ENCODE results near the gene DPEP1. TPM values are rescaled to one million over a fixed set of nuclear protein-coding genes. Genes with fewer than 3 reads are reported as not detected.
"Not testable (repeated sequence)": the region's sequence is repeated elsewhere in the genome, so short reads cannot be mapped to it uniquely, and the experiment has no call there.

The DPEP1 gene
- total RNA-seq, 1 donor = under 0.01 TPM

DNA sequence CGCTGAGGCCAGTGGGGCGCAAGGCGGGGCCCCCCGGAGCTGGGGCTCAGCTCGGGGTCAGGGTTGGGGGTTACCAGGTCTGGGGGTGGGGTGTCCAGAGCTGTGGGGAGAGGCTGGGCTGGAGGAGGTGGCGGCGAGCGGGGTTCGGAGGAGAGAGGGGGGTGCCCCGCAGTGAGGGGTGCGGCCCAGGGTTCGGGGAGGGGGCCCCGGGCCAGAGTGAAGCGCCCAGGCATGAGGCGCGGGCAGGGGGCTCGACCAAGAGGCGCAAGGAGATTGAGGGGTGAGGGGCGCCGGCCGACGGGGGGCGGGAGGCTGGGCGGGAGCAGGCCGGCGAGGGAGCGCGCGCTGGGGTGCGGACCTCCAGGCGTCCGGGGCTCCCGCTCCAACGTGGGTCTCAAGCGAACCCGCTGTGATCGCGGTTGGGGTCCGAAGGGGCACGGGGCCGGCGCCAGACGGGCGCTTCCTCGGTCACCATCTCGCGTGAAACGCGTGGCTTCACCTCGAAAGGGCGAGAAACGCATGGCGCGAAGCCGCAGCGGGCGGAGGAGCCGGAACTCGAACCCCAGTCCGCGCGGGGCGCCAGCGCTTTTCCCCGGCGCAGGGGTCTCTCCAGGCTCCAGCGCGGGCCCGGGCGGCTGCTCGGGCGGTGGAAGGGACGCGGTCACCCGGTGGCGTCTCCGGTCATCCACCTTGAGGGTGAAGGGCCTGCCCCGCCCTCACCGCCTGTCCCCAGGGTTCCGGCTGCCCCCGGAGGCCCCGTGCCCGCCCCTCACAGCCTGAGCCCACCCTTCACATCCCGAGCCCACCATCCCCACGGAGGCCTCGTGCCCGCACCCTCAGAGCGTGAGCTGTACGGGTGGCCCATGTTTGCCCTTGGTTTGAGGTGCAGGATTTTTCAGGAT lies 37.0 kb upstream of the DPEP1 start:
- DNase-seq (ENCODE audit: low read depth in 2 of 3, low spot score in 2 of 3) = no peak

DNA sequence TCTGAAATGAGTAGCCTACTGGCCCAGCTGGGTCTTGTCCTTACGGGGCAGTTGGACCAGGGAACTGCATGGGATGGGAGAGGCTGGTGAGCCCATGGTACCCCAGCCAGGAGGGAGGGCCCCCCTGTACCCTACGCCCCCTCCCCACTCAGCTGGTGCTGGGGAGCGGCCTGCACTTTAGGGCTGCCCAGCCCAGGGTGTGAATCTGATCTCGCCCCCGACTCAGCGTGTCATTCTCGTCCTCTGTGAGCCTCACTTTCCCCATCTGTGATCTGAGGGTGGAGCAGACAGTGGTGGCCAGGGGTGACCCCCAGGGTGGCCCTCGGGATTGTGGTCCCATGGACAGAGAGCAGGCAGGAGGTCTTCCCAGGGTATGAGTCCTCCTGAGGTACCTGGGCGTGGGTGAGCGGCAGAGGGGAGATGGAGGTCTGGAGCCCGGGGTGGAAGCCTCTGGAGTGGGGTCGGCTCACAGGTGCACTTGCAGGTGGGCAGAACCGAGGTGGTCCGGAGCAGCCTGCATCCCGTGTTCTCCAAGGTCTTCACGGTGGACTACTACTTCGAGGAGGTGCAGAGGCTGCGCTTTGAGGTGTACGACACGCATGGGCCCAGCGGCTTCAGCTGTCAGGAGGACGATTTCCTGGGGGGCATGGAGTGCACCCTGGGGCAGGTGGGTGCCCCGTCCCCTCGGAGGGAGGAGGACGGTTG lies 36.2 kb upstream of the DPEP1 start:
- no peak for DNase-seq (ENCODE audit: low read depth in 2 of 3, low spot score in 2 of 3)

DNA sequence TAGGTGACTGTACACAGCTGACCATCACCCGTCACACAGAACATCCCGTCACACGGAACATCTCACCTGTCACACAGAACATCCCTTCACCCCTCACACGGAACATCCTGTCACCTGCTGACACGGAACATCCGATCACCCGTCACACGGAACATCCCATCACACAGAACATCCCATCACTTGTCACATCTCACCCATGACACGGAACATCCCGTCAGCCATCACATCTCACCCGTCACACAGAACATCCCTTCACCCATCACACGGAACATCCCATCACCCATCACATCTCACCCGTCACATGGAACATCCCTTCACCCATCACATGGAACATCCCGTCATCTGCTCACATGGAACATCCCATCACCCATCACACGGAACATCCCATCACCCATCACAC lies 34.1 kb upstream of the DPEP1 start:
- no peak for DNase-seq (ENCODE audit: low read depth in 2 of 3, low spot score in 2 of 3)

DNA sequence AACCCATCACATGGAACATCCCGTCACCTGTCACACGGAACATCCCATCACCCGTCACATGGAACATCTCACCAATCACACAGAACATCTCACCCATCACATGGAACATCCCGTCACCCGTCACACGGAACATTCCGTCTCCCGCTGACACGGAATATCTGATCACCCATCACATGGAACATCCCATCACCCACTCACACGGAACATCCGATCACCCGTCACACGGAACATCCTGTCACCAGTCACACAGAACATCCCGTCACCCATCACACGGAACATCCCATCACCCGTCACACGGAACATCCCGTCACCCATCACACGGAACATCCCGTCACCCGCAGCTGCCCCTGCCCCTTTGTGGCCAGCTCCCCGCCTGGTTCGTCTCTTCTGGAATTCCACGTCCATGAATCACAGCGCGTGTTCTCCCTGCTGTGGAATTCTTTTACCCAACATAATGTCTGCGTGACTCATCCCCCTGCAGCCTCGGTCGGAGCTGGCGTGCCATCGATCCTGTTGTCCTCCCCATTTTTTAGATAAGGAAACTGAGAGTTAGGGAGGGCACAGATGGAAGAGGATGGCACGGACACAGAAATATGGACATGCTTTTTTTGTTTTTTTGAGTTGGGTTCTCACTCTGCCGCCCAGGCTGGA lies 32.3 kb upstream of the DPEP1 start:
- DNase-seq (ENCODE audit: low read depth in 2 of 3, low spot score in 2 of 3) = no peak

DNA sequence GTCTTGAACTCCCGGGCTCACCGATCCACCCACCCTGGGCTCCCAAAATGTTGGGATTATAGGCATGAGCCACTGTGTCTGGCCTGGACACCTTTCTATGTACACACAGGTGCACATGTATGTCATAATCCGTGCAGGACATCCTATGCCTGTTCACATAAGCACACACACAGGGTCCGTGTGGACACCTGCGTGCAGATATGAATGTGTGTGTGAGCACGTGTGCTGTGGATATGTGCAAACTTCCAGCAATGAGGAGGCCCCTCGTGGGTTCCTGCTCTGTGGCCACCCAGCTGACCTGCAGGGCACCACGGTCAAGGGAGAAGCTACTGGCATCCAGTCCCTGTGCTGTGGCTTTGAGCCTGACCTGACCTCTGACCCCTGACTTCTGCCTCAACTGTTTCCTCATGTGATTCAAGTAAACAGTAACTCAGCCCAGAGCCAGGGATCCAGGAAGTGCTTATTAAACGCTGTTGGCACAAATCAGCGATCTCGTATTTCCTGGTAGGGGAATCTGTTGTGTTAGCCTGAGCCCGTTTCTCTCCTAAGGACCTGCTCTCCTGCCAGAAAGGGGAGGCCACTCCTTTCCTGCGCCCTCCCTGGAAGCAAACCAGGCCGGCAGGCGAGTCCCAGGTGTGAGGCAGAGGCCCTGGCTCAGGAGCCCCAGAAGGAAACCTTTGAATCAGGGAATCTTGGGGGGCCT lies 31.4 kb upstream of the DPEP1 start:
- no peak for DNase-seq (ENCODE audit: low read depth in 2 of 3, low spot score in 2 of 3)

DNA sequence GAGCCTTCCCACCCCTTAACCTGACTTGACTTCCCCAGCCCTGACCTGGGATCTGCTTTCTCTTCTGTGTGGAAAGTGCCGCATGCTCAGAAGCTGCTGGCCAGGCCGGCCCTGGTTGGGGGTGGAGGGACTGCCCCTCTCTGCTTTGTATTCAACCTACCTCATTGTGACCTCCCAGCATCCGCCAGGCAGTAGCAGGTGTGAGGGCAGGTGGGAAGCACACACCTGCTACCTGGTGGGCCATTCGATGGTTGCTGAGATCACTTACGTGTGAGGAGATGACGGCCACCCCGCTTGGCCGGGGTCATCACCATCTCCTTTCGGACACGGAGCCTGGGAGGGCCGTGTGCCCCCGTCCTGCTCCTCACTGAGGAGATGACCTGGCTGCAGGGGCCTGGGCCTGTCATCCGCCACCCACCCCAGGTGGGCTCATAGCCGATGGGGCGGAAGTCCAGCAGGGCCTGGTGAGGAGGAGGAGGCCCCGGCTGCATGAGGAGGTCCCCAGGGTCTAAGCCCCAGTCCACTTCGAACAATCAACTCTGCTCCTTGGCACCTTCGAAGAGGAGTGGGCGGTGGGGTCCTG lies 30.7 kb upstream of the DPEP1 start:
- DNase-seq (ENCODE audit: low read depth in 2 of 3, low spot score in 2 of 3) = no peak

DNA sequence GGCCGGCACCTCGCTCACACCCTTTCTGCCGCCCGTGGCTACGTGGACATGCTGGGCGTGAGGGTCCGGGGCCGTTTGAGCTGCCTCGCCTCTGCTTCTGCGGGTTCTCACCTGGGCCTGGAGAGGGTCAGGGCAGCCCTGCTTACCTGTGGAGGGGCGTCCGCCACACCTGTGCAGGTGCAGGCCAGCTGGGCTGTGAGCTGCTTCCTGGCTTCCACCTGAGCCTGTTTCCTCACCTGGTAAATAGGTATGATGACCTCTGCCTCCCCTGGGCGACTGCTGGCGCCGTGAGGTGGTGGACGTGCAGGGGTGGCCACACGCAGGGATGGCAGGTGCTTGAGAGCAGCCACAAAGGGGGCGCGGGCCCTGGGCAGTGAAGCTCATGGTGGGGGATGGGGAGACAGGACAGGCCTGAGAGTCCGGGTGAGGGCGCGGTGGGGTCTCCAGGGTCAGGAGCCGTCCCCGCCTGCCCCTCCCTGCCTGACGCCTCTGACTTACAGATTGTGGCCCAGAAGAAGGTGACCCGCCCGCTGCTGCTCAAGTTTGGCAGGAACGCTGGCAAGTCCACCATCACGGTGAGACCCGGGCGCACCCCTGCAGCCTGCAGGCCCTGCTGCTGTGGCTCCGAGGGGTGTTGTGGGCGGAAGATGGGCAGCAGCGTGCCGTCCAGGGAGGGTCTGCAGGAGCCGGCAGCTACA lies 30.1 kb upstream of the DPEP1 start:
- DNase-seq (ENCODE audit: low read depth in 2 of 3, low spot score in 2 of 3) = no peak

DNA sequence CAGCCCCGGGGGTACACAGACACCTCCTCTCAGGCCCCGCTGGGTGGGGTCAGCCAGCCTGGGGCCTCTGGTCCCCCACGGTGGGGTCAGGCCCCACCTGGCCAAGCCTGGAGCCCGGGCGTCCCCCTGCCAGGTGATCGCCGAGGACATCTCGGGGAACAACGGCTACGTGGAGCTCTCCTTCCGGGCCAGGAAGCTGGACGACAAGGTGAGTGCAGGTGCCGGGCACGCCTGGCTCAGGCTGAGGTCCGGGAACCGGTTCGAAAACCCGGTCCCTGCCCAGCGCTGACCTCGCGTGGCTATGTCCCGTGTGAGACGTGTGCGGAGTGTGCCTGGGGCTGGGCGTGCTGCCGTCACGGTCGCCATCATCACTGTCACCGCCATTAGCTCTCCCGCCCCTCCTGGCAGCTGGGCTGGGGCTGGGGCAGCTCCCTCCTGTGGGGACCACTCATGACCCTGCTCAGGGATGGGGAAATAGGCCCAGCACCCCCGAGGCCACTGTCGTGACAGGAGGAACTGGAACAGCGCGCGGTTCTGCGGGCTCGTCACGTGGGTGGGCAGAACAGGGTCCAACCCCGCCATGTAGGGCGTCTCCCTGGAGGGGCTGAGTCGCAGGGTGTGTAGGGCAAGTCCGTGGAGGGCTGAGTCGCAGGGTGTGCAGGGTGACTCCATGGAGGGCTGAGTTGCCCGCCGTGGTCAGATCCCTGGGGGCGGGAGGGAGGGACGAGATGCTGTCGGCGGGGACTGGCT lies 29.4 kb upstream of the DPEP1 start:
- DNase-seq (ENCODE audit: low read depth in 2 of 3, low spot score in 2 of 3) = no peak

DNA sequence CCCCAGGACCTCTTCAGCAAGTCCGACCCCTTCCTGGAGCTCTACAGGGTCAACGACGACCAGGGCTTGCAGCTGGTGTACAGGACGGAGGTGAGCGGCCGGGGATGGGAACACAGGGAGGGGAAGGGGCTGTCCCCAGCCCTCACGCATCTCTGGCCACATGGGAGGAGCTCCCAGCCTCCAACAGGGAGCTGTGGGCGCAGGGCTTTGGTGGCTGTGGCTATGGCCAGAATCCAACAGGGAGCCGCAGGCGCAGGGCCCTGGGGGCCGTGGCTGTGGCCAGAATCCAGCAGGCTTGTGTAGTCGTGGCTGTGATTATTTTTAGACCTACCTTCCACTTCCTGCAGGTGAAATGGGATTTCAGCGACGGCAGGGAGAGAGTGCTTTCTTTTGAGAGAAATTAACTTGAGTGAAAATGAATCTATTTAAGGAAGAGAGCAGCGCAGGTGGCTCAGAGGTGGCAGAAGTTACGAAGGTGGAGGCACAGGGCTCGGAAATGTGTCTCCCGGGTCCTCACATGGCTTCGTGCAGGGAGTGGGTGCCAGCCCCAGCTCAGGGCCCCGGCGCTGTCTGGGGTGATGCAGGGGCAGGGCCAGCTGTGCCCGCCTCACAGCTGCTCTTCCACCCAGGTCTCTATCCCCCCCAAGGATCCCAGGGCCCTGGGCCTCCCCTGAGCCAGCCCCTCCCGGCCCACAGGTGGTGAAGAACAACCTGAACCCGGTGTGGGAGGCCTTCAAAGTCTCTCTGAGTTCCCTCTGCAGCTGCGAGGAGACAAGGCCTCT lies 28.5 kb upstream of the DPEP1 start:
- no peak for DNase-seq (ENCODE audit: low read depth in 2 of 3, low spot score in 2 of 3)

DNA sequence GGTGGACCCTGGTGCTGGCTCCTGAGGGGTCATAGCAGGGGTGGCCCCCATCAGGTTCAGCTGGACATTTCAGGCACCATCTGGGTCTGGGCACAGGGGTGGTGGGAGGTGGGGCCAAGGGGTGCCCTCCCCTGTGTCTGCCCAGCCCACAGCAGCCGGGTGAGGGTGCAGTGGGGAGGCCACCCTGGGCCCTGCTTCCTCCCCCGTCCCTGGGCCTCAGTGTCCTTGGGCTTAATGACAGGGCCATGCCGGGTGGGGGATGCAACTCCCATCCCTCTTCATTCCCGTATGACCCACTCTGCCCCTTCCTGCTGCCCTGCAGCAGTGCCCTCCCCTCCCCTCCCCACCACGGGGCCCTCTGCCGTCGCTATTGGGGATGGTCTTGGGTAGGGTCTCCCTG lies 27.2 kb upstream of the DPEP1 start:
- DNase-seq (ENCODE audit: low read depth in 2 of 3, low spot score in 2 of 3) = no peak

DNA sequence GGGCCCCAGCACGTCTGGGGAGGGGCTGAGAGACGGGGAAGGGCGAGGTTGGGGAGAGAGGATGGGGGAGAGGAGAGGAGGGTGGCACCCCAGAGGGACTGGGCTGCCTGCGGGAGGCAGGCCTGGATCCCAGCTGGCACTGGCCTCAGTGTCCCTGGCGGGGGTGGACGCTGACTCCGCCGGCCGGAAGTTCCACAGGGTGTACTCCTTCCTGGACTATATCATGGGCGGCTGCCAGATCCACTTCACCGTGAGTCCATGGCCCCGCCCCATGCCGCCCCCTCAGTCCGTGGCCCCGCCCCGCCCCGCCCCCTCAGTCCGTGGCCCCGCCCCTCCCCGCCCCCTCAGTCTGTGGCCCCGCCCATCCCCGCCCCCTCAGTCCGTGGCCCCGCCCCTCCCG lies 26.6 kb upstream of the DPEP1 start:
- DNase-seq (ENCODE audit: low read depth in 2 of 3, low spot score in 2 of 3) = no peak

DNA sequence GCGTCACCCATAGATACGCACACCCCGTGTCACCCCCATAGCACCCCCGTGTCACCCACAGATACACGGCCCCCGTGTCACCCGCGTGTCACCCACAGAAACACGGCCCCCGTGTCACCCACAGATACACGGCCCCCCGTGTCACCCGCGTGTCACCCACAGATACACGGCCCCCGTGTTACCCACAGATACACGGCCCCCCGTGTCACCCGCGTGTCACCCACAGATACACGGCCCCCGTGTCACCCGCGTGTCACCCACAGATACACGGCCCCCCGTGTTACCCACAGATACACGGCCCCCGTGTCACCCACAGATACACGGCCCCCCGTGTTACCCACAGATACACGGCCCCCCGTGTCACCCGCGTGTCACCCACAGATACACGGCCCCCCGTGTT lies 25.8 kb upstream of the DPEP1 start:
- not testable (repeated sequence) for DNase-seq (ENCODE audit: low read depth in 2 of 3, low spot score in 2 of 3)

DNA sequence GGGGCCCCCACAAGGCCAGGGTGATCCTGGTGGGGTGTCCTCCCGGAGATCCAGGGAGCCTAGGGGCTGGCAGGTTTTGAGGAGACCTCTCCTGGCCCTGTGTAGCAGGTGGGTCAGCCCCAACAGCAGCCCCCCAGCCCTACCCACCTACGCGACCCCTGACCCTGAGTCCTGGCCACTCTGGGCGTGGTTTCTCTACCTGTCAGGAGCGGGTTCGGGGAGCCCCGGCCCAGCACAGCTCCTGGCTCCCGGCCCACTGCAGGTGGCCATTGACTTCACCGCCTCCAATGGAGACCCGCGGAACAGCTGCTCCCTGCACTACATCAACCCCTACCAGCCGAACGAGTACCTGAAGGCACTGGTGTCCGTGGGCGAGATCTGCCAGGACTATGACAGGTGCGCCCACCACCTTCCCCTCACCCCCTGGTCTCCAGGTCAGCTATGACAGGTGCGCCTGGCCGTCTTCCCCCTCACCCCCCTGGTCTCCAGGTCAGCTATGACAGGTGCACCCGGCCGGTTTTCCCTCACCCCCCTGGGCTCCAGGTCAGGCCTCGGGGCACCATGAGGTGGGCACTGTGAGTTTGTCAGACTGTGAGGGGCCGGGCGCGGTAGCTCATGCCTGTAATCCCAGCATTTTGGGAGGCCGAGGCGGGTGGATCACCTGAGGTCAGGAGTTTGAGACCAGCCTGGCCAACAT lies 24.9 kb upstream of the DPEP1 start:
- no peak for DNase-seq (ENCODE audit: low read depth in 2 of 3, low spot score in 2 of 3)

DNA sequence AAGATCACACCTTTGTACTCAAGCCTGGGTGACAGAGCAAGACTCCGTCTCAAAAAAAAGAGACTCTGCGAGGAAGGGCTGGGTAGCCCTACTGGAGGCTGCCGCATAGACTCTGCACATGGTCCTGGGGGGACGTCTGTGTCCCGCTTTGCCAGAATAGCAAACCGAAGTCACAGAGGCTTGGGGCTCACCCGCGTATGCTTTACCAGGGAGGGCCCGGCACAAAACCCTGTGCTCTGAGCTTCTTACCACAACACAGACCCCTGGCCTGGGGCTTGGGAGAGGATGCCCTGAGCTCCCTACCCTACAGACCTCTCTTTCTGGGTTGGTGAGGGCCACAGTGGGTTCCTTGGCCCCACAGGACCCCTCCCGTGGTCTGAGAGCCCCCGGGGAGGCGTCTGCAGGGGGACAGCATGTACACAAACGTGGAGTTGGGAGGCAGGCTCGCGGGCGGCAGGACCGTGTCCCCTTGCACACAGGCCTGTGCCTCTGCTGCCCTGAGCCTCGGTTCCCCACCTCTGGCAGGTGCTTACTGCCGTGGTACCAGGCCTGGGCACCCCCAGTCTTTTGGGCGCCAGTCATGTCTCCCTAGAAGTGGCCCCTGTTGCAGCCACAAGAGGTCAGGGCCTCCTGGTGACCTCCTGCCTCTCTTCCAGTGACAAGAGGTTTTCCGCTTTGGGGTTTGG lies 24.1 kb upstream of the DPEP1 start:
- DNase-seq (ENCODE audit: low read depth in 2 of 3, low spot score in 2 of 3) = no peak

DNA sequence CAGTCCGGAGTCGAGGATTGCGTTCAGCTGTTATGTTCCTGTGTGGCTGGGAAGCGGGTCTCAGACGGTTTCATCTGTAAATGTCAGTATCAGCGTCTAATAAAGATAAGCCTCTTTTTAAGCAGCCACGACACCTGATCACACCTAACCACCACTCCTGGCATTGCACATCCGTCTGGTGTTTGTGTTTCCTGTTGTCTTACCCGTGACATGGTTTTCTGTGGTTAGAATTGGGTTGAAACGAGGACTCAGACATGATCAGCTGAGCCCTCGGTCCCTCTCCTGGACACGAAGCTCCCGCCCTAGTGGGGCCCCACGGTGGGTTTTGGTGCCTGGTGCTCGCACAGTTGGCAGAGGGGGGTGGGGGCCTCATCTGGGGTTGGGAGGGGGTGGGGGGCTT lies 19.6 kb upstream of the DPEP1 start:
- no peak for DNase-seq (ENCODE audit: low read depth in 2 of 3, low spot score in 2 of 3)

DNA sequence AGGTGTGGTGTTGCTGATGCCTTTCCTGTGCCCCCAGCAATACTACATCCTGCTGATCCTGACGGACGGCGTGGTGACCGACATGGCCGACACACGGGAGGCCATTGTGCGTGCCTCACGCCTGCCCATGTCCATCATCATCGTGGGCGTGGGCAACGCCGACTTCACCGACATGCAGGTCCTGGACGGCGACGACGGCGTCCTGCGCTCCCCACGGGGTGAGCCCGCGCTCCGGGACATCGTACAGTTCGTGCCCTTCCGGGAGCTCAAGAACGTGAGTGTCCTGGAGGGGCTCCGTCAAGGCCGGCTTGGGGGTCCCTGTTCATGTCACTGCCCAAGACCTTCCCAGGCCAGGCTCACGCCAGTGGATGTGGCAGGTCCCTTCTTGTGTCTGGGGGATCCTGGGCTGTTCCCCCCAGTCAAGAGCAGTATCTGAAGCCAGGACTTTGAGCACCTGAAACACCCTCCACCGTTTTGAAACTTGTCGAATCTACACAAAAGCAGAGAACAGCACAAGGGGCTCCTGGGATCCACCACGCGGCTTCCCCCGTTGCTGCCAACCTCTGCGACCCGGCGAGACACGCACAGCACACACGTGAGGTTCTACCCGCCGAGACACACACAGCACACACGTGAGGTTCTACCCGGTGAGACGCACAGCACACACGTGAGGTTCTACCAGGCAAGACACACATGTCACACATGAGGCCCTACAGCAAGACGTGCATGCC lies 17.9 kb upstream of the DPEP1 start:
- no peak for DNase-seq (ENCODE audit: low read depth in 2 of 3, low spot score in 2 of 3)

All from hematopoietic multipotent progenitor cell (in vitro differentiated cells).